GM12801 (cell line): ENCODE measurements around the gene RNF152.

Experiments used
- TF ChIP-seq, protein P1 (sequence below): IDR thresholded peaks from one replicate; pipeline ENCODE4 v1.5.1; 2011; ENCODE audit warnings: control low read depth; ENCODE audit not compliant: insufficient read length; ENCODE audit errors: extremely low read depth

The RNF152 gene, protein sequence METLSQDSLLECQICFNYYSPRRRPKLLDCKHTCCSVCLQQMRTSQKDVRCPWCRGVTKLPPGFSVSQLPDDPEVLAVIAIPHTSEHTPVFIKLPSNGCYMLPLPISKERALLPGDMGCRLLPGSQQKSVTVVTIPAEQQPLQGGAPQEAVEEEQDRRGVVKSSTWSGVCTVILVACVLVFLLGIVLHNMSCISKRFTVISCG

DNA sequence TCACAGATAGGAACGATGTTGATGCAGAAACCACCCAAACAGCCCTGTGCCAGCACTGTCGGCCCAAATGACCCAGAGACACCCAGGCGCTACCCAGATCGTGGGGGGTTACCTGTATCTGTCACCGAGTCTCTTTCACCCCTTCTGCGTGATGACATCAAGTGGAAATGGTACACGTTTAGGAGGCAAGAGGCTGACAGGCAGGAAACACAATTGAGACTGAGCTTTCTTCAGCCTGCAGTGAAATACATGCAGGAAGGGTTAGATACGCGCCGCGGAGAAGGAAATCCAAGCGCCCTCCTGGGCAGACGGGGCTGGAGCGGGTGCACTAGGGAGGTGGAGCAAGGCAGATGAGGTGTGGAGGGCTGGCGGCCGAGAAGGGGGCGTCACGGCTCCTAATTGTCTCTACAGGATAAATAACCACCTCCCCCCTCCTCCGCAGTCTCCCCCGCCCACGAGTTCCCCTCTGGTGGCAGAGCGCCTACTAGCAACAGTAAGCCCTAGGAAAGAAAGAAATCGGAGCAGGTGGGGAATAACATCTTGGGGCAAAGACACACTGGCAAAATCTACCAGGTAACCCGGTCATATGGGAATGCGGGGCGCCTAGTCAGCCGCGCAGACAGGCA lies at the start of gene RNF152:
TSS of gene RNF152 (minus strand) at position 325 of the 626 bp plus-strand sequence. CDS start 76,544 bp downstream, outside the sequence.
- TF ChIP-seq, protein P1, sequence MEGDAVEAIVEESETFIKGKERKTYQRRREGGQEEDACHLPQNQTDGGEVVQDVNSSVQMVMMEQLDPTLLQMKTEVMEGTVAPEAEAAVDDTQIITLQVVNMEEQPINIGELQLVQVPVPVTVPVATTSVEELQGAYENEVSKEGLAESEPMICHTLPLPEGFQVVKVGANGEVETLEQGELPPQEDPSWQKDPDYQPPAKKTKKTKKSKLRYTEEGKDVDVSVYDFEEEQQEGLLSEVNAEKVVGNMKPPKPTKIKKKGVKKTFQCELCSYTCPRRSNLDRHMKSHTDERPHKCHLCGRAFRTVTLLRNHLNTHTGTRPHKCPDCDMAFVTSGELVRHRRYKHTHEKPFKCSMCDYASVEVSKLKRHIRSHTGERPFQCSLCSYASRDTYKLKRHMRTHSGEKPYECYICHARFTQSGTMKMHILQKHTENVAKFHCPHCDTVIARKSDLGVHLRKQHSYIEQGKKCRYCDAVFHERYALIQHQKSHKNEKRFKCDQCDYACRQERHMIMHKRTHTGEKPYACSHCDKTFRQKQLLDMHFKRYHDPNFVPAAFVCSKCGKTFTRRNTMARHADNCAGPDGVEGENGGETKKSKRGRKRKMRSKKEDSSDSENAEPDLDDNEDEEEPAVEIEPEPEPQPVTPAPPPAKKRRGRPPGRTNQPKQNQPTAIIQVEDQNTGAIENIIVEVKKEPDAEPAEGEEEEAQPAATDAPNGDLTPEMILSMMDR = no peak

DNA sequence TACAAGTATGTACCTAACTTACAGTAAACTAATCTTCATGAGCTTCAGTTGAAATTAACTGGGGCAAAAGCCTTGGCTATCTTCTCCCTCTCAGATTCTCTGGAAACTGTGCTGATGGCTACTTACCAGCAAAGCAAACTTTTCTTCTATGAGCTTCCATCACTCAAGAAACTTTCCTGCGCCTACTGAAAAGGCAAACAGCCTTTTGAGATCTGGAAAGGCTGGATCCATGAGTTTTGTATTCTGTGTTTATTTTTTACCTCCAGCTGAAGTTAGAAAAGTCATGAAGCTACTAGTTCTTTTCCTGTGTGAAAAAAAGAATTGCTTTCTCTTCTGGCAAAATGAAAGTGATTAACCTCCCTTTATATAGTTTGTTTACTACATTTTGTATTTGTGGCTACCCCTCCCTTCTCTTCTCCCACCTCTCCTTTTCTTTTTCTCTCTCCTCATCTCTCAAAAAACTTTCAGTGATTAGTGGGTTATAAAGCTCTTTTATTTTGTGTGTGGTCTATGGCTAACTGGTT lies 49.2 kb upstream of the RNF152 start:
- TF ChIP-seq, protein P1 = no peak

DNA sequence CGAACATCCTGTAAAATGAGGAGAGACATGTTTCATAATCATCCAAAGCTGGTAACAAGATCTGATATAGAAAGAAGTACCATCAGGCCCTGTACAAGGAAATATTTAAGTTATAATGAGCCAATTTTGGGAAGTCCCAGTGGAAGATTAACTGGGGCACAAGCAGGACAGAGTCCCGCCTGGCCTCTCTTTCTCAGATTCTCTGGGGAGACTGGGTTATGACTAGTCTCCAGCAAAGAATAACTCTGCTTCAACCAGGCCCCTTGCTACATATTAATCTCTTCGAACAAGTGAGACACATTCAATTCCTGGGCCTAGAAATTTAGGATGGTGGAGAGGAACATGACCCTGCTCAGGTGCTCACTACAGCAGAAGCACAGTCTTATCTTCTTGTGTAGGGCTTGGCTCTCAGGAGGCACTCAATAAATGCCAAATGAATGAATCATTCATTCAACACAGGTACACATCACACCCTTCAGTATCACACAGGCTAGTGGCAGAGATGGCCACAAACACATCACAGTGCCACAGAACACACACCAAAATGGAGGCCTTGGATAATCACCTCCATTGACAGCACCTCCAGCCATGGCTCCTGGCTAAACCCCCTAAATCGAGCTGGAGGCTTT lies 46.4 kb upstream of the RNF152 start:
- TF ChIP-seq, protein P1 = no peak

DNA sequence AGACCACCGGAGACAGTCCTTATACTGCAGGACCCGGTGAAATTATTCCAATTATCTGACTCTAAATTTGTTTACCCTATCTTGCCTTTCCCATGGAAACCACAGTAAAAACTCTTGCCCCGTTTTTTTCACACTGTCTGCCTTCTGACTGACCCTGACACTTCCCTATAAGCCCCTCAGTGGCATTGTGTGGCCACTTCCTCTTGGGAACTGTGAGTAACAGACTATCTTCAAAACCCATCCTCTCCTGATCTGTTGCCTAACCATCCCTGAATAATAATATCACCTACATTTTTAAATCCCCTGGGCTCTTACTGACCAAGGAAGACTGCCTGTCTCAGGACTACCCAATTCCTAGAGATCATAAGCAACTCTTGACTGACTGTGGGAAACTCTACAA lies 42.6 kb upstream of the RNF152 start:
- TF ChIP-seq, protein P1 = no peak

DNA sequence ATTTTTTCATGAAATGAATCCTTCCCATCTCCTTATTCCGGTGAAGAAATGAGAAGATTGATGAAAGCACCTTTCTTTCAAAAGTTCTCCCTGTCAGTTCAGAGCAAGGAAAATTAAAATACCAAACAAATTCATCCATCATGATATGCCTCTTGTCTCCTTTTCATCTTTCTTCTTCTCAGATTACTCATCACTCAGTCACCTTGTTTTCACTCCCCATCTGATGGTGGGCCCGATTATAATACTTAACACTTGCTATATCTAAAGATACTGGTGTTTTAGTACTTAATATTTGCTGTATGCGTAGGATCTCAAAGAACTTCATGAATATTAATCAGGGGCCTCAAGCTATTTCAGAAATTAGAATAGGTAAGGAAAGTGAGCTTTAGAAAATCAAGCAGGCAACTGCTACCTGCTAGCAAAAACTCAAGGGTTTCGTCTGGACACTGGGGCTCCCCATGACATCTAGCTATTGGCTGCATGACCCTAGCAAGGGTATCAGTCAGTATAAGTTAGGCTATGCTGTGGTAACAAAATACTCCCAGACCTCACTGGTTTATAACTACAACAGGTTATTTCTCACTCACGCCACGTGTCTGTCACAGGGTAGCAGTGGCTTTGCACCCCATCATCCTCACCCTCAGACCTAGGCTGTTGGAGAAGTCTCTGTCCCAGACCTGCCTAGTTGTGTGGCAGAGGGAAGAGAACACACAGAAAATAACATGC lies 39.0 kb upstream of the RNF152 start:
- TF ChIP-seq, protein P1 = no peak

DNA sequence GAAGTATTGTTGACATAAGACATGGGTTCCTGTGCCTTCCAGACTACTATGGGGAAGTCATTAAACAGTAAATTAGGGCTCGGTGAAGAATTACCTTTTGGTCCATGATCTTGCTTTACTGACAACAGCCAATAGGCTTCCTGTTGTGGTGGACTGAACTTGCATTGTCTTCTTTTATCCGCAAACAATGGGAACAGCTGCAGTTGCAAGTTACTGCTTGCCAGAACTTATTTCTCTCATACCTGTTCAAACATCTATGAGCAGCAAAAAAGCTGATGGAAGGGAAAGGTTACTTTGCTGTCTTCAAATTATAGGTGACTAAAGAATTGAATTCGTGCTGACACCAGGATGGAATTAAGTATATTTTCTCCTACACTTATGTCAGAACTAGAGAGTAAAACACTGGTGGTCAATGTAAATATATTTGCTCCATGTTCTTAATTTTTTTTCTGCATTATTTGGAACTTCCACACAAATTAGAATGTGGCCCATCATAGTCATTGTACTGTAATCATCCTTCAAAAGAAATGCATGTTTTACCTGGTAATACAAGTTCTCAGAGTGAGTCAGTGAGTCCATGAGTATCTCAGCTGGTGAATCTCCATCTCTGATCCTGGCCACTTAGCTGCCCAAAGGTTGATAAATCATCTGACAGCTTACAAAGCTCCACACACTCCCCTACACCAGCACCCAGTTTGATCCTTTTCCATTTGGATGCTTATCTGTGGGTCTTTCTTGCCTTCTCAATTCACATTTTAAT lies 37.3 kb upstream of the RNF152 start:
- TF ChIP-seq, protein P1 = no peak
